ENCODE measurements around the gene PTPRN2.
"Not testable (repeated sequence)": the region's sequence is repeated elsewhere in the genome, so short reads cannot be mapped to it uniquely, and the experiment has no call there.

The PTPRN2 gene

GRCh38 chr7:157898261-157898660, 689.4 kb downstream of the PTPRN2 start:
- in situ Hi-C loops (cut with MboI; ENCODE audit: low pct_unique_long_range_greater_than_20kb, low sequenced_read_pairs), result no loop called here
- DNase-seq, result no peak

GRCh38 chr7:157897681-157898080, 689.9 kb downstream of the PTPRN2 start:
- in situ Hi-C loops (cut with MboI; ENCODE audit: low pct_unique_long_range_greater_than_20kb, low sequenced_read_pairs), result no loop called here
- DNase-seq, result no peak

- no peak for DNase-seq
- in situ Hi-C loops (cut with MboI; ENCODE audit: low pct_unique_long_range_greater_than_20kb, low sequenced_read_pairs), result no loop called here
These were observed 690.7 kb downstream of the PTPRN2 start for GRCh38 chr7:157896774-157897555.

- DNase-seq; in situ Hi-C loops (cut with MboI; ENCODE audit: low pct_unique_long_range_greater_than_20kb, low sequenced_read_pairs): not testable (repeated sequence)
These were observed 691.3 kb downstream of the PTPRN2 start for GRCh38 chr7:157896376-157896675.

- DNase-seq, result no peak
- in situ Hi-C loops (cut with MboI; ENCODE audit: low pct_unique_long_range_greater_than_20kb, low sequenced_read_pairs), result no loop called here
These were observed 691.9 kb downstream of the PTPRN2 start for GRCh38 chr7:157895520-157896375.

GRCh38 chr7:157895098-157895497, 692.5 kb downstream of the PTPRN2 start:
- DNase-seq; in situ Hi-C loops (cut with MboI; ENCODE audit: low pct_unique_long_range_greater_than_20kb, low sequenced_read_pairs): not testable (repeated sequence)

- no peak for DNase-seq
- in situ Hi-C loops (cut with MboI; ENCODE audit: low pct_unique_long_range_greater_than_20kb, low sequenced_read_pairs), result no loop called here
These were observed 694.0 kb downstream of the PTPRN2 start for GRCh38 chr7:157893535-157894044.

GRCh38 chr7:157892751-157893523, 694.7 kb downstream of the PTPRN2 start:
- in situ Hi-C loops (cut with MboI; ENCODE audit: low pct_unique_long_range_greater_than_20kb, low sequenced_read_pairs), result no loop called here
- DNase-seq, result no peak

GRCh38 chr7:157890921-157891401, 696.7 kb downstream of the PTPRN2 start:
- in situ Hi-C loops (cut with MboI; ENCODE audit: low pct_unique_long_range_greater_than_20kb, low sequenced_read_pairs), result no loop called here
- DNase-seq, result no peak

GRCh38 chr7:157889480-157889879, 698.1 kb downstream of the PTPRN2 start:
- DNase-seq, result no peak
- in situ Hi-C loops (cut with MboI; ENCODE audit: low pct_unique_long_range_greater_than_20kb, low sequenced_read_pairs), result no loop called here

GRCh38 chr7:157888579-157888978, 699.0 kb downstream of the PTPRN2 start:
- in situ Hi-C loops (cut with MboI; ENCODE audit: low pct_unique_long_range_greater_than_20kb, low sequenced_read_pairs), result no loop called here
- no peak for DNase-seq

GRCh38 chr7:157887400-157887799, 700.2 kb downstream of the PTPRN2 start:
- in situ Hi-C loops (cut with MboI; ENCODE audit: low pct_unique_long_range_greater_than_20kb, low sequenced_read_pairs), result no loop called here
- no peak for DNase-seq

GRCh38 chr7:157886711-157887110, 700.9 kb downstream of the PTPRN2 start:
- in situ Hi-C loops (cut with MboI; ENCODE audit: low pct_unique_long_range_greater_than_20kb, low sequenced_read_pairs), result no loop called here

GRCh38 chr7:157886266-157886665, 701.4 kb downstream of the PTPRN2 start:
- in situ Hi-C loops (cut with MboI; ENCODE audit: low pct_unique_long_range_greater_than_20kb, low sequenced_read_pairs), result no loop called here
- no peak for DNase-seq

More at GRCh38 chr7:157886711-157887110, 700.9 kb downstream of the PTPRN2 start:
- no peak for DNase-seq

- no peak for DNase-seq
- in situ Hi-C loops (cut with MboI; ENCODE audit: low pct_unique_long_range_greater_than_20kb, low sequenced_read_pairs), result no loop called here
These were observed 702.5 kb downstream of the PTPRN2 start for GRCh38 chr7:157885140-157885539.

- no peak for DNase-seq
- in situ Hi-C loops (cut with MboI; ENCODE audit: low pct_unique_long_range_greater_than_20kb, low sequenced_read_pairs), result no loop called here
These were observed 703.1 kb downstream of the PTPRN2 start for GRCh38 chr7:157884461-157885062.

- DNase-seq, result no peak
- in situ Hi-C loops (cut with MboI; ENCODE audit: low pct_unique_long_range_greater_than_20kb, low sequenced_read_pairs), result no loop called here
These were observed 706.4 kb downstream of the PTPRN2 start for GRCh38 chr7:157881048-157881771.

GRCh38 chr7:157879391-157879790, 708.2 kb downstream of the PTPRN2 start:
- DNase-seq, result no peak
- in situ Hi-C loops (cut with MboI; ENCODE audit: low pct_unique_long_range_greater_than_20kb, low sequenced_read_pairs), result no loop called here
